Caco-2 (cell line): ENCODE results near the gene ATP8A1. TPM values are rescaled to one million over a fixed set of nuclear protein-coding genes. Genes with fewer than 3 reads are reported as not detected.

Source experiments
- BruUV-seq: library from RNA; stranded (reverse); fragments of 400-500 nt; replicated peaks from 2 replicates; lab custom pipeline; 2021; lab: Mats Ljungman, UMichigan
- CTCF ChIA-PET: fragments of 300-600 bp; sonication (Branson Sonifier 250); formaldehyde crosslinking; loops from one replicate; lab custom pipeline; 2022; ENCODE audit warnings: antibody characterized with exemption; lab: Charles Lee
- POLR2A ChIA-PET: fragments of 300-600 bp; sonication (Branson Sonifier 250); formaldehyde crosslinking; loops from one replicate; lab custom pipeline; 2022; ENCODE audit warnings: antibody characterized with exemption; lab: Charles Lee
- DNase-seq, 2 experiments: peaks; one replicate each; pipeline versions ENCODE4 v3.0.0 to v3.0.0-alpha.2; 2020 to 2022
- H3K27me3 ChIP-seq: replicated peaks from 2 replicates; pipeline ENCODE4 v1.6.0; 2011; ENCODE audit warnings: low read length; ENCODE audit not compliant: control insufficient read depth, insufficient read depth
- H3K36me3 ChIP-seq: 2 replicates; pipeline ENCODE4 v1.5.1; 2011; ENCODE audit warnings: low read length; ENCODE audit not compliant: control insufficient read depth, insufficient read depth
- H3K4me1 ChIP-seq: fragments of 250-450 bp; sonication (Bioruptor Pico); 2 replicates; pipeline ENCODE4 v1.5.1; 2020; ENCODE audit warnings: mild to moderate bottlenecking
- H3K4me3 ChIP-seq: 2 replicates; pipeline ENCODE4 v1.5.1; 2011; ENCODE audit warnings: low read depth, mild to moderate bottlenecking, control low read depth, low read length
- H3K9me3 ChIP-seq: fragments of 250-450 bp; sonication (Bioruptor Pico); 2 replicates; pipeline ENCODE4 v1.5.1; 2020; ENCODE audit warnings: mild to moderate bottlenecking, moderate library complexity
- H3K27ac Mint-ChIP-seq: one replicate; pipeline ENCODE4 v1.8.0; 2022; ENCODE audit warnings: mixed read lengths; ENCODE audit not compliant: unreplicated experiment
- H3K27me3 Mint-ChIP-seq: one replicate; pipeline ENCODE4 v1.8.0; 2022; ENCODE audit warnings: mixed read lengths; ENCODE audit not compliant: insufficient read depth, unreplicated experiment
- H3K36me3 Mint-ChIP-seq: one replicate; pipeline ENCODE4 v1.8.0; 2022; ENCODE audit warnings: mild to moderate bottlenecking, mixed read lengths; ENCODE audit not compliant: insufficient read depth, unreplicated experiment
- H3K4me1 Mint-ChIP-seq: one replicate; pipeline ENCODE4 v1.8.0; 2022; ENCODE audit warnings: low read depth, mixed read lengths; ENCODE audit not compliant: unreplicated experiment
- H3K4me3 Mint-ChIP-seq: one replicate; pipeline ENCODE4 v1.8.0; 2022; ENCODE audit warnings: mild to moderate bottlenecking, moderate library complexity, mixed read lengths; ENCODE audit not compliant: unreplicated experiment
- H3K9me3 Mint-ChIP-seq: one replicate; pipeline ENCODE4 v1.8.0; 2022; ENCODE audit warnings: mixed read lengths; ENCODE audit not compliant: unreplicated experiment
- CTCF ChIP-seq, 2 experiments: fragments of 200-600 bp in 1 of 2; IDR thresholded peaks; 1 replicate in 1 of 2; 2 replicates in 1 of 2; pipeline versions ENCODE4 v1.5.1 to v1.8.0; 2011 to 2022; ENCODE audit warnings: antibody characterized with exemption in 1 of 2, control low read depth in 1 of 2, inconsistent platforms in 1 of 2, low read depth in 1 of 2, low read length in 1 of 2, mild to moderate bottlenecking in 1 of 2, moderate library complexity in 1 of 2; ENCODE audit not compliant: insufficient read depth in 1 of 2, severe bottlenecking in 1 of 2, unreplicated experiment in 1 of 2
- intact Hi-C: fragments of 100-400 bp; cut with micrococcal nuclease; formaldehyde crosslinking; loops from one replicate; pipeline ENCODE4 v1.10.0; 2022; ENCODE audit not compliant: unreplicated experiment
- total RNA-seq: library from RNA; stranded (reverse); gene quantifications from 2 replicates; pipeline ENCODE4 v1.2.3, GENCODE V29; 2022

The ATP8A1 gene
- total RNA-seq, 1 experiment from 2014 or later = 9.3 TPM

GRCh38 chr4:42452823-42453222 is 204.1 kb downstream of the ATP8A1 start:
- no peaks in the 10 kb centered on the region for H3K9me3 ChIP-seq
- POLR2A ChIA-PET = no interaction called here
- H3K36me3 ChIP-seq = no peaks in the 10 kb centered on the region
- Mint-ChIP-seq H3K4me3 (no peak overlapping the region), H3K27me3 (no peaks in the 10 kb centered on the region), H3K4me1 (peaks cover 7% of the 10 kb centered on the region), H3K27ac (no peak overlapping the region), H3K9me3 (no peaks in the 10 kb centered on the region), H3K36me3 (no peaks in the 10 kb centered on the region)
- BruUV-seq = no TSS peak
- H3K4me3 ChIP-seq = no peak overlapping the region
- CTCF ChIA-PET = no interaction called here
- no peak for DNase-seq
- TF ChIP-seq CTCF (IDR thresholded peaks at IDR 0.05; ENCODE audit: insufficient read depth in 1 of 2, low read depth in 1 of 2, low read length in 1 of 2, severe bottlenecking in 1 of 2, unreplicated experiment in 1 of 2) = no peak
- intact Hi-C loops = no loop called here
- H3K4me1 ChIP-seq = no peaks in the 10 kb centered on the region
- H3K27me3 ChIP-seq = no peaks in the 10 kb centered on the region

- no peaks in the 10 kb centered on the region for H3K4me1 ChIP-seq
- H3K4me3 ChIP-seq = no peak overlapping the region
- no peak for DNase-seq
- no peaks in the 10 kb centered on the region for H3K4me1 Mint-ChIP-seq
- POLR2A ChIA-PET = no interaction called here
- intact Hi-C loops = no loop called here
- no peak overlapping the region for H3K4me3 Mint-ChIP-seq
- no peaks in the 10 kb centered on the region for H3K27me3 ChIP-seq
- TF ChIP-seq CTCF (IDR thresholded peaks at IDR 0.05; ENCODE audit: insufficient read depth in 1 of 2, low read depth in 1 of 2, low read length in 1 of 2, severe bottlenecking in 1 of 2, unreplicated experiment in 1 of 2) = no peak
- no peaks in the 10 kb centered on the region for H3K27me3 Mint-ChIP-seq
- no TSS peak for BruUV-seq
- CTCF ChIA-PET = no interaction called here
- no peaks in the 10 kb centered on the region for H3K36me3 Mint-ChIP-seq
- no peaks in the 10 kb centered on the region for H3K9me3 Mint-ChIP-seq
- H3K27ac Mint-ChIP-seq = no peak overlapping the region
- no peaks in the 10 kb centered on the region for H3K36me3 ChIP-seq
- H3K9me3 ChIP-seq = no peaks in the 10 kb centered on the region
Measured at GRCh38 chr4:42446823-42447222, 210.1 kb downstream of the ATP8A1 start.

GRCh38 chr4:42445038-42445437 is 211.9 kb downstream of the ATP8A1 start:
- H3K36me3 Mint-ChIP-seq = no peaks in the 10 kb centered on the region
- ChIA-PET POLR2A (no interaction called here), CTCF (no interaction called here)
- H3K27me3 ChIP-seq = no peaks in the 10 kb centered on the region
- H3K27me3 Mint-ChIP-seq = no peaks in the 10 kb centered on the region
- no peaks in the 10 kb centered on the region for H3K4me1 ChIP-seq
- no peaks in the 10 kb centered on the region for H3K36me3 ChIP-seq
- TF ChIP-seq CTCF (IDR thresholded peaks at IDR 0.05; ENCODE audit: insufficient read depth in 1 of 2, low read depth in 1 of 2, low read length in 1 of 2, severe bottlenecking in 1 of 2, unreplicated experiment in 1 of 2) = no peak
- intact Hi-C loops = no loop called here
- H3K27ac Mint-ChIP-seq = no peak overlapping the region
- no peaks in the 10 kb centered on the region for H3K9me3 Mint-ChIP-seq
- H3K4me3 Mint-ChIP-seq = no peak overlapping the region
- BruUV-seq = no TSS peak
- H3K9me3 ChIP-seq = no peaks in the 10 kb centered on the region
- no peaks in the 10 kb centered on the region for H3K4me1 Mint-ChIP-seq
- DNase-seq = no peak
- H3K4me3 ChIP-seq = no peak overlapping the region
